ENCODE measurements around the gene AFAP1. TPM values are rescaled to one million over a fixed set of nuclear protein-coding genes. Genes with fewer than 3 reads are reported as not detected.

The AFAP1 gene
- total RNA-seq, 1 donor from 2014 or later = 55.6 TPM

- no peak for TF ChIP-seq CTCF (IDR thresholded peaks at IDR 0.05; ENCODE audit: insufficient read depth, low read length, poor library complexity, severe bottlenecking)
- no peak for DNase-seq (ENCODE audit: low read depth)
- Histone ChIP-seq H3K4me3 (ENCODE audit: low read depth, low read length) (no peak overlapping the region), H3K36me3 (ENCODE audit: control insufficient read depth, insufficient read depth, low read length) (no peaks in the 10 kb centered on the region), H3K27me3 (ENCODE audit: control insufficient read depth, insufficient read depth, low read length) (no peaks in the 10 kb centered on the region)
Measured at GRCh38 chr4:7839856-7840255, 99.8 kb downstream of the AFAP1 start.

DNA sequence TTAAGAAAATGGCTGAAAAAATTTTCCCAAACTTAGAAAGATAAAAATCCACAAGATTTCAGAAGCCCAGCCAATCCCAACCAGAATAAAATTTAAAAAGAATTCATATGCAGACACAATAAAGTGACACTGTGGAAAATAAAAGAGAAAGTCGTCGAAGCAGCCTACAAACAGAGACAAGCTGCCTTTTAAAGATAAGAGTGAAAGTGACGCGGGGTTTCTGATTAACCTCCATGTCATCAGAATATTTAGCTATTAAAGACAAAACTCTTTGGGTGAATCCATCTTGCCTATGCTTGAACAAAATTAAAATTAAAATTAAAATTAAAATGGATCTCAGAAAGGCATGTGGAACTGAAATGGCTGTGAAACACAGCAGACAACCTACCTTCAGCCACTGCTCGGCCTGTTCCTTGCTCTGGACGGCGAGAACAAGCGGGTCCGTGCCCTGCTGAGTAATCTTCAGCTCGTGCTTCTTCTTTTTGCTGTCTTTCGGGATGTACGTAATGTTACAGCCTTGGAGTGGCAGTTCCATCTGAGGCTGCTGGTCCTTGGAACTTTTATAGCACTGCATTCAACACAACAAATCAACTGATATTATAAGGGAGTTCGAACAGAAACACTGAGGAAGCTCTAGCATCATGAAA, 101.4 kb downstream of the AFAP1 start:
- no peak for TF ChIP-seq CTCF (IDR thresholded peaks at IDR 0.05; ENCODE audit: insufficient read depth, low read length, poor library complexity, severe bottlenecking)
- no peaks in the 10 kb centered on the region for H3K36me3 ChIP-seq (ENCODE audit: control insufficient read depth, insufficient read depth, low read length)
- no peak overlapping the region for H3K4me3 ChIP-seq (ENCODE audit: low read depth, low read length)
- H3K27me3 ChIP-seq (ENCODE audit: control insufficient read depth, insufficient read depth, low read length) = no peaks in the 10 kb centered on the region
- DNase-seq (ENCODE audit: low read depth) = no peak

GRCh38 chr4:7837597-7838135, 102.0 kb downstream of the AFAP1 start:
- Histone ChIP-seq H3K36me3 (ENCODE audit: control insufficient read depth, insufficient read depth, low read length) (no peaks in the 10 kb centered on the region), H3K4me3 (ENCODE audit: low read depth, low read length) (no peak overlapping the region), H3K27me3 (ENCODE audit: control insufficient read depth, insufficient read depth, low read length) (no peaks in the 10 kb centered on the region)
- no peak for DNase-seq (ENCODE audit: low read depth)
- TF ChIP-seq CTCF (IDR thresholded peaks at IDR 0.05; ENCODE audit: insufficient read depth, low read length, poor library complexity, severe bottlenecking) = no peak

GRCh38 chr4:7831858-7832730, 107.6 kb downstream of the AFAP1 start:
- Histone ChIP-seq H3K36me3 (ENCODE audit: control insufficient read depth, insufficient read depth, low read length) (peaks cover 1% of the 10 kb centered on the region), H3K27me3 (ENCODE audit: control insufficient read depth, insufficient read depth, low read length) (no peaks in the 10 kb centered on the region), H3K4me3 (ENCODE audit: low read depth, low read length) (no peak overlapping the region)
- no peak for TF ChIP-seq CTCF (IDR thresholded peaks at IDR 0.05; ENCODE audit: insufficient read depth, low read length, poor library complexity, severe bottlenecking)
- DNase-seq (ENCODE audit: low read depth) = no peak

DNA sequence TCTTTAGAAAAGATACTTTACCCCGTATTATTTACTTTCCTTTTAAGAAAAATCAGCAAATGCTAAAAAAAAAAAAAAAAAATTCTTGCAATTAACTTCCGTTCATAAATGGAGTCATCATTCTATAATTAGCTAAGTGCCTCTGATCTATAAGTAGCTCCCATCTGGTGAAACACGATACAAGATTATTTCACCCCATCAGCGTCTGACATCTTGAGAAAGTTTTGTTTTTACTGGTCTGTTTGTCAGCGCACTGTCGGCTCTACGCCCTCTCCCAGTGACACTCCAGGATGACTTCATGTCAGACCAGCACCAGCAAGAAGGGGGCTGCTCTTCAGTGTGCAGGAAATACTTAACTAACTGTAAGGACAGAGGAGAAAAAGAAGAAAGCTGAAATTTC, 108.3 kb downstream of the AFAP1 start:
- no peak for TF ChIP-seq CTCF (IDR thresholded peaks at IDR 0.05; ENCODE audit: insufficient read depth, low read length, poor library complexity, severe bottlenecking)
- Histone ChIP-seq H3K27me3 (ENCODE audit: control insufficient read depth, insufficient read depth, low read length) (no peaks in the 10 kb centered on the region), H3K36me3 (ENCODE audit: control insufficient read depth, insufficient read depth, low read length) (peaks cover 1% of the 10 kb centered on the region), H3K4me3 (ENCODE audit: low read depth, low read length) (no peak overlapping the region)
- no peak for DNase-seq (ENCODE audit: low read depth)

Measured in kidney epithelial cell (primary cell).